Neural cell (in vitro differentiated cells): Measurements from ENCODE around the gene ZFP69B. TPM values are rescaled to one million over a fixed set of nuclear protein-coding genes. Genes with fewer than 3 reads are reported as not detected.

Experiments used
- H2AFZ ChIP-seq: fragments of 200-600, 300-800 bp; sonication (generic), shearing (Covaris generic); 2 replicates; pipeline ENCODE4 v1.6.0; 2014; ENCODE audit warnings: low read depth, mild to moderate bottlenecking, antibody characterized with exemption, low read length, moderate library complexity
- H3F3A ChIP-seq: fragments of 200-600 bp; shearing (Covaris generic); 2 replicates; pipeline ENCODE4 v1.6.1; 2016; ENCODE audit warnings: mild to moderate bottlenecking, moderate library complexity, mixed read lengths, antibody characterized with exemption, low read length; ENCODE audit not compliant: insufficient read depth, poor library complexity, severe bottlenecking
- H3K27ac ChIP-seq: fragments of 200-600, 300-800 bp; sonication (generic), shearing (Covaris generic); 2 replicates; pipeline ENCODE4 v1.5.1; 2014; ENCODE audit warnings: mild to moderate bottlenecking, low read length, moderate library complexity
- H3K27me3 ChIP-seq: fragments of 300-800, 200-600 bp; sonication (generic), shearing (Covaris generic); 2 replicates; pipeline ENCODE4 v1.6.0; 2014; ENCODE audit warnings: mild to moderate bottlenecking, low read depth, low read length, moderate library complexity; ENCODE audit not compliant: insufficient read depth
- H3K36me3 ChIP-seq: fragments of 300-800, 200-600 bp; sonication (generic), shearing (Covaris generic); 2 replicates; pipeline ENCODE4 v1.5.1; 2014; ENCODE audit warnings: mild to moderate bottlenecking, antibody characterized with exemption, low read length, moderate library complexity; ENCODE audit not compliant: insufficient read depth
- H3K4me2 ChIP-seq: fragments of 300-800, 200-600 bp; sonication (generic), shearing (Covaris generic); 2 replicates; pipeline ENCODE4 v1.6.0; 2014; ENCODE audit warnings: mild to moderate bottlenecking, low read length
- H3K4me3 ChIP-seq: fragments of 300-800, 200-600 bp; sonication (generic), shearing (Covaris generic); 2 replicates; pipeline ENCODE4 v1.5.1; 2014; ENCODE audit warnings: mild to moderate bottlenecking, low read length, moderate library complexity
- H3K79me2 ChIP-seq: fragments of 200-600 bp; shearing (Covaris generic); replicated peaks from 2 replicates; pipeline ENCODE4 v1.6.0; 2014; ENCODE audit warnings: mild to moderate bottlenecking, low read length, moderate library complexity; ENCODE audit not compliant: insufficient read depth
- H3K9ac ChIP-seq: fragments of 300-800, 200-600 bp; sonication (generic), shearing (Covaris generic); 2 replicates; pipeline ENCODE4 v1.6.1; 2016; ENCODE audit warnings: mild to moderate bottlenecking, low read length, mixed read lengths
- H3K9me2 ChIP-seq: fragments of 200-600 bp; shearing (Covaris generic); 2 replicates; pipeline ENCODE4 v1.6.1; 2016; ENCODE audit warnings: mild to moderate bottlenecking, low read length, mixed read lengths; ENCODE audit not compliant: insufficient read depth
- H3K9me3 ChIP-seq: fragments of 200-600, 300-800 bp; sonication (generic), shearing (Covaris generic); 2 replicates; pipeline ENCODE4 v1.6.1; 2016; ENCODE audit warnings: mild to moderate bottlenecking, mixed run types, low read length, moderate library complexity, mixed read lengths
- H4K20me1 ChIP-seq: fragments of 200-600 bp; shearing (Covaris generic); 2 replicates; pipeline ENCODE4 v1.6.1; 2016; ENCODE audit warnings: mild to moderate bottlenecking, mixed run types; ENCODE audit not compliant: insufficient read depth
- CTCF ChIP-seq: fragments of 450-650 bp; IDR thresholded peaks from 2 replicates; pipeline ENCODE4 v1.5.1; 2014; ENCODE audit warnings: antibody characterized with exemption, mild to moderate bottlenecking, moderate library complexity; ENCODE audit not compliant: poor library complexity, severe bottlenecking
- EP300 ChIP-seq: fragments of 450-650 bp; conservative IDR thresholded peaks from 2 replicates; pipeline ENCODE4 v1.6.1; 2014; ENCODE audit warnings: antibody characterized with exemption, mild to moderate bottlenecking, moderate library complexity; ENCODE audit not compliant: poor library complexity, severe bottlenecking
- EZH2 ChIP-seq: fragments of 200-600, 300-800 bp; shearing (Covaris generic), sonication (generic); IDR thresholded peaks from 2 replicates; pipeline ENCODE4 v1.6.1; 2014; ENCODE audit warnings: antibody characterized with exemption, low read length, borderline replicate concordance, mild to moderate bottlenecking; ENCODE audit not compliant: insufficient read depth, poor library complexity, severe bottlenecking
- MXI1 ChIP-seq: fragments of 450-650 bp; conservative IDR thresholded peaks from 2 replicates; pipeline ENCODE4 v1.6.1; 2014; ENCODE audit warnings: antibody characterized with exemption, mild to moderate bottlenecking; ENCODE audit not compliant: poor library complexity, severe bottlenecking
- POLR2AphosphoS5 ChIP-seq: IDR thresholded peaks from 2 replicates; pipeline ENCODE4 v1.6.1; 2012
- RAD21 ChIP-seq: fragments of 450-650 bp; conservative IDR thresholded peaks from 2 replicates; pipeline ENCODE4 v1.6.1; 2014; ENCODE audit warnings: antibody characterized with exemption, mild to moderate bottlenecking, moderate library complexity
- REST ChIP-seq: IDR thresholded peaks from 2 replicates; pipeline ENCODE4 v1.6.1; 2012; ENCODE audit warnings: borderline replicate concordance
- SMC3 ChIP-seq: fragments of 450-650 bp; conservative IDR thresholded peaks from 2 replicates; pipeline ENCODE4 v1.6.1; 2014; ENCODE audit warnings: antibody characterized with exemption, mild to moderate bottlenecking, moderate library complexity; ENCODE audit not compliant: poor library complexity
- TAF1 ChIP-seq: IDR thresholded peaks from 2 replicates; pipeline ENCODE4 v1.6.1; 2012; ENCODE audit warnings: low read depth
- polyA plus RNA-seq: library from polyadenylated mRNA; depleted of rRNA; stranded (reverse); fragments of >200 nt; gene quantifications from 2 replicates; pipeline ENCODE4 v1.2.3, GENCODE V29; 2014

The ZFP69B gene
- polyA plus RNA-seq, 1 donor from 2014 or later = 21.6 TPM

- peak overlapping the region; percentile 66 for H2AFZ ChIP-seq
- no peaks in the 10 kb centered on the region for H3K27me3 ChIP-seq
- no peaks in the 10 kb centered on the region for H3K36me3 ChIP-seq
- peak overlapping the region; percentile 57 for H3K4me2 ChIP-seq
- H3K79me2 ChIP-seq = no peaks in the 10 kb centered on the region
- H3K9me3 ChIP-seq = peaks cover 3% of the 10 kb centered on the region
- H3K9me2 ChIP-seq = no peaks in the 10 kb centered on the region
- no peaks in the 10 kb centered on the region for H4K20me1 ChIP-seq
- H3K4me3 ChIP-seq = peak overlapping the region; percentile 74
- no peaks in the 10 kb centered on the region for H3F3A ChIP-seq
- peak overlapping the region; percentile 70 for H3K9ac ChIP-seq
- peak overlapping the region; percentile 38 for H3K27ac ChIP-seq
- no peak for TF ChIP-seq SMC3
- TF ChIP-seq MXI1 = no peak
- TF ChIP-seq POLR2AphosphoS5 = no peak
- no peak for TF ChIP-seq EZH2
- TF ChIP-seq CTCF = no peak
- no peak for TF ChIP-seq TAF1
- no peak for TF ChIP-seq REST
- no peak for TF ChIP-seq RAD21
- TF ChIP-seq EP300 = no peak
Measured at GRCh38 chr1:40477678-40478053, 27.4 kb downstream of the ZFP69B start.

- no peak overlapping the region for H3K27ac ChIP-seq
Measured at GRCh38 chr1:40478276-40478675, 28.0 kb downstream of the ZFP69B start.

More at GRCh38 chr1:40478276-40478675, 28.0 kb downstream of the ZFP69B start:
- H3K79me2 ChIP-seq = no peaks in the 10 kb centered on the region
- H3K9me2 ChIP-seq = no peaks in the 10 kb centered on the region
- peak overlapping the region; percentile 74 for H3K4me3 ChIP-seq
- no peaks in the 10 kb centered on the region for H4K20me1 ChIP-seq
- H2AFZ ChIP-seq = no peak overlapping the region
- H3K27me3 ChIP-seq = no peaks in the 10 kb centered on the region
- H3K9ac ChIP-seq = no peak overlapping the region
- H3F3A ChIP-seq = no peaks in the 10 kb centered on the region
- peaks cover 2% of the 10 kb centered on the region for H3K36me3 ChIP-seq
- peaks cover 3% of the 10 kb centered on the region for H3K9me3 ChIP-seq
- H3K4me2 ChIP-seq = peak overlapping the region; percentile 57
- TF ChIP-seq EP300 = no peak
- TF ChIP-seq POLR2AphosphoS5 = no peak
- TF ChIP-seq RAD21 = no peak
- no peak for TF ChIP-seq SMC3
- no peak for TF ChIP-seq TAF1
- no peak for TF ChIP-seq EZH2
- no peak for TF ChIP-seq MXI1
- no peak for TF ChIP-seq CTCF
- no peak for TF ChIP-seq REST
